Right lobe of liver (tissue), 4 donors: ENCODE results near the gene NEGR1.

Experiments used
- POLR2A ChIP-seq: fragments of 450-650 bp; IDR thresholded peaks from one replicate; pipeline ENCODE4 v1.6.1; 2017; ENCODE audit warnings: antibody characterized with exemption, mild to moderate bottlenecking
- TF ChIP-seq, protein P1 (sequence below), 4 donors: fragments of 200-600 bp in 3 of 4; fragments of 450-650 bp in 1 of 4; IDR thresholded peaks; one replicate each; pipeline versions ENCODE4 v1.5.1 to v1.8.0; 2016 to 2022; ENCODE audit warnings: antibody characterized with exemption in 4 of 4, mild to moderate bottlenecking in 2 of 4
- donor health status: DM: no; HTN: no; CAD: no.
- donor health status: DM: no; HTN: no; CAD: no.
- donor health status: DM: no; HTN: yes; CAD: no.

DNA sequence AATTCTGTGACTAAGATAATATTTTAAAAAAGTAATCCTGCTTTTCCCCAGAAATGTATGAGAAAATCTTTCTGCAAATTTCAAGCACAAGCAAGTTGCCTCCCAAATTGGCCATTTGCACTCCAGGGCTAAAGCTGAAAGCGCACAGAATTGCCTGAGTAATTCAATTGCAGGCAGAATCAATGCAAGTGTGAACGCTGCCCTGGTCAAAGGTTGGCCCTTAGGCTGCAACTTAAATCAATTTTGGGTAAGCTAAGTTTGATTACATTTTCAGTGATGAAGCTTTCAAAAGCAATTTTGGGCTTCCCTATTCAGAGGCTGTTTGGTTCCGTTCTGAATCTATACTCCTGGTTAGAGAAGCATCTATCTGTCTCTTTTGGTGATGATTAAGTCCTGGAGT, 699.7 kb downstream of the NEGR1 start:
- TF ChIP-seq, protein P1, sequence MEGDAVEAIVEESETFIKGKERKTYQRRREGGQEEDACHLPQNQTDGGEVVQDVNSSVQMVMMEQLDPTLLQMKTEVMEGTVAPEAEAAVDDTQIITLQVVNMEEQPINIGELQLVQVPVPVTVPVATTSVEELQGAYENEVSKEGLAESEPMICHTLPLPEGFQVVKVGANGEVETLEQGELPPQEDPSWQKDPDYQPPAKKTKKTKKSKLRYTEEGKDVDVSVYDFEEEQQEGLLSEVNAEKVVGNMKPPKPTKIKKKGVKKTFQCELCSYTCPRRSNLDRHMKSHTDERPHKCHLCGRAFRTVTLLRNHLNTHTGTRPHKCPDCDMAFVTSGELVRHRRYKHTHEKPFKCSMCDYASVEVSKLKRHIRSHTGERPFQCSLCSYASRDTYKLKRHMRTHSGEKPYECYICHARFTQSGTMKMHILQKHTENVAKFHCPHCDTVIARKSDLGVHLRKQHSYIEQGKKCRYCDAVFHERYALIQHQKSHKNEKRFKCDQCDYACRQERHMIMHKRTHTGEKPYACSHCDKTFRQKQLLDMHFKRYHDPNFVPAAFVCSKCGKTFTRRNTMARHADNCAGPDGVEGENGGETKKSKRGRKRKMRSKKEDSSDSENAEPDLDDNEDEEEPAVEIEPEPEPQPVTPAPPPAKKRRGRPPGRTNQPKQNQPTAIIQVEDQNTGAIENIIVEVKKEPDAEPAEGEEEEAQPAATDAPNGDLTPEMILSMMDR (IDR thresholded peaks at IDR 0.05) = no peak
- TF ChIP-seq POLR2A = no peak
